HG03575 (cell line): ENCODE measurements around the gene UBE2R2.

Experiments used
- ATAC-seq: cut with Tn5 transposase; IDR thresholded peaks from one replicate; pipeline ENCODE4 v1.9.1; 2021; ENCODE audit not compliant: unreplicated experiment, insufficient number of reproducible peaks, low FRiP score; ENCODE audit errors: extremely low read depth

UBE2R2 gene

GRCh38 chr9:33919276-33919897, 102.4 kb downstream of the UBE2R2 start:
- ATAC-seq, result no peak

GRCh38 chr9:33921967-33922895, 105.3 kb downstream of the UBE2R2 start:
- ATAC-seq, result no peak

GRCh38 chr9:33923079-33923478, 106.1 kb downstream of the UBE2R2 start:
- ATAC-seq, result no peak

- no peak for ATAC-seq
Measured at GRCh38 chr9:33923998-33924701, 107.2 kb downstream of the UBE2R2 start.

GRCh38 chr9:33924978-33925797, 108.2 kb downstream of the UBE2R2 start:
- no peak for ATAC-seq

- ATAC-seq, result no peak
Measured at GRCh38 chr9:33926746-33927485, 110.0 kb downstream of the UBE2R2 start.

- ATAC-seq, result no peak
Measured at GRCh38 chr9:33927694-33928093, 110.7 kb downstream of the UBE2R2 start.

- no peak for ATAC-seq
Measured at GRCh38 chr9:33931326-33931725, 114.4 kb downstream of the UBE2R2 start.

GRCh38 chr9:33932078-33932807, 115.3 kb downstream of the UBE2R2 start:
- no peak for ATAC-seq

GRCh38 chr9:33934188-33934878, 117.4 kb downstream of the UBE2R2 start:
- no peak for ATAC-seq

GRCh38 chr9:33939924-33940874, 123.2 kb downstream of the UBE2R2 start:
- no peak for ATAC-seq

GRCh38 chr9:33942471-33943083, 125.6 kb downstream of the UBE2R2 start:
- ATAC-seq, result no peak

GRCh38 chr9:33943389-33943788, 126.4 kb downstream of the UBE2R2 start:
- ATAC-seq, result no peak

- ATAC-seq, result no peak
Measured at GRCh38 chr9:33946779-33947535, 130.0 kb downstream of the UBE2R2 start.

GRCh38 chr9:33950371-33950770, 133.4 kb downstream of the UBE2R2 start:
- ATAC-seq, result no peak
